ENCODE measurements around the gene MOB3C. TPM values are rescaled to one million over a fixed set of nuclear protein-coding genes. Genes with fewer than 3 reads are reported as not detected.

The MOB3C gene
- polyA plus RNA-seq, 1 donor from 2014 or later, result 0.41 TPM

DNA sequence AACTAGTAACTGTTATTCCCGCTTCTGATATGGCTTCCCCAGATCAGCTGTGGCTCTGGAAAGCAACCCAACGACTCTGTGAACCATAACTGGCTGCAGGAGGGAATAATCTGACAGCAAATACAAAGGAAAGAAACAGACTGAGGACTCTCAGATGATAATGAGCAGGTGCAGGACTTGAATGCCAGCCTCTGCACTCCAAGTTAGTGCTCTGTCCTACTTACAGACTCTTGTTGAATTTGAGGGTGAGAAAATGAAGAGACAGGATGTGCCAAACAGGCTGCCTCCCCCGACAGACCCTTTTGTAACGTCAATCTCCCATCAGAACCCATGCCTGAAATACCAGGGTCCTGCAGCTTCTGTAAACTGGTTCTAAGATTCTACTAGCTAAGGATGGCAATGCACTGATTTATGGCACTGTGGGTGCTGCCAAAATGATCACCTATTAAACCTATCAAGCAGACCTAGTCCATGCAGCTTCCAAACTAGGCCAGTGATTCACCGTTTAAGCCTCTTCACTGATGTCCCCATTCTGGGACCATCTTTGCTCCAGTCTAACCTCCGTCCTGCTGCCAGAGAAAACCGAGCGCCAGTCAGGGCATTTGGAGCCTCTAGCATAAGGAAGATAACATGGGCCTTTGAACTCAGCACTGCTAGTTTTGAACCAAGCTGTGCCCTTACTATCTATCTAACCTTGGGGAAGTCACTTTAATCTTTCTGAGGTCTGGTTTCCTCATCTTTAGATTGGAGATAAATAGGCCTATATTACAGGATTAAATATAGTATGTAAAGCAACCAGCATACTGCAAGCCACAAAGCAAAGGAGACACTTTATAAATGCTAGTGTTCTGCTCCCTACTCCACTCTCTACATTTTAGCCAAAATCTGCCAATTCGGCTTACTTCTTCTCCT, 17.3 kb downstream of the MOB3C start:
- Histone ChIP-seq H3K79me2 (replicated peaks; ENCODE audit: insufficient read depth, low read length) (no peaks in the 10 kb centered on the region), H3K27ac (ENCODE audit: low read length) (no peak overlapping the region), H3K4me2 (ENCODE audit: low read length) (no peak overlapping the region), H3K9ac (ENCODE audit: low read length) (no peak overlapping the region), H3K27me3 (ENCODE audit: insufficient read depth, low read depth, low read length) (no peaks in the 10 kb centered on the region), H3F3A (ENCODE audit: insufficient read depth, low read length, poor library complexity, severe bottlenecking) (no peaks in the 10 kb centered on the region), H3K9me2 (ENCODE audit: insufficient read depth, low read length) (no peaks in the 10 kb centered on the region), H3K4me3 (ENCODE audit: low read length) (no peak overlapping the region), H2AFZ (ENCODE audit: low read depth, low read length) (no peak overlapping the region), H4K20me1 (ENCODE audit: insufficient read depth) (no peaks in the 10 kb centered on the region), H3K9me3 (ENCODE audit: low read length) (no peaks in the 10 kb centered on the region), H3K36me3 (ENCODE audit: insufficient read depth, low read length) (no peaks in the 10 kb centered on the region)
- TF ChIP-seq TAF1 (IDR thresholded peaks at IDR 0.05; ENCODE audit: low read depth) (no peak), EP300 (conservative IDR thresholded peaks at IDR 0.05; ENCODE audit: poor library complexity, severe bottlenecking) (no peak), RAD21 (conservative IDR thresholded peaks at IDR 0.05) (no peak), EZH2 (IDR thresholded peaks at IDR 0.05; ENCODE audit: borderline replicate concordance, insufficient read depth, low read length, poor library complexity, severe bottlenecking) (no peak), SMC3 (conservative IDR thresholded peaks at IDR 0.05; ENCODE audit: poor library complexity) (no peak), MXI1 (conservative IDR thresholded peaks at IDR 0.05; ENCODE audit: poor library complexity, severe bottlenecking) (no peak), POLR2AphosphoS5 (IDR thresholded peaks at IDR 0.05) (no peak)
- TF ChIP-seq, protein P1, sequence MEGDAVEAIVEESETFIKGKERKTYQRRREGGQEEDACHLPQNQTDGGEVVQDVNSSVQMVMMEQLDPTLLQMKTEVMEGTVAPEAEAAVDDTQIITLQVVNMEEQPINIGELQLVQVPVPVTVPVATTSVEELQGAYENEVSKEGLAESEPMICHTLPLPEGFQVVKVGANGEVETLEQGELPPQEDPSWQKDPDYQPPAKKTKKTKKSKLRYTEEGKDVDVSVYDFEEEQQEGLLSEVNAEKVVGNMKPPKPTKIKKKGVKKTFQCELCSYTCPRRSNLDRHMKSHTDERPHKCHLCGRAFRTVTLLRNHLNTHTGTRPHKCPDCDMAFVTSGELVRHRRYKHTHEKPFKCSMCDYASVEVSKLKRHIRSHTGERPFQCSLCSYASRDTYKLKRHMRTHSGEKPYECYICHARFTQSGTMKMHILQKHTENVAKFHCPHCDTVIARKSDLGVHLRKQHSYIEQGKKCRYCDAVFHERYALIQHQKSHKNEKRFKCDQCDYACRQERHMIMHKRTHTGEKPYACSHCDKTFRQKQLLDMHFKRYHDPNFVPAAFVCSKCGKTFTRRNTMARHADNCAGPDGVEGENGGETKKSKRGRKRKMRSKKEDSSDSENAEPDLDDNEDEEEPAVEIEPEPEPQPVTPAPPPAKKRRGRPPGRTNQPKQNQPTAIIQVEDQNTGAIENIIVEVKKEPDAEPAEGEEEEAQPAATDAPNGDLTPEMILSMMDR (IDR thresholded peaks at IDR 0.05; ENCODE audit: poor library complexity, severe bottlenecking), result no peak
- TF ChIP-seq, protein P2, sequence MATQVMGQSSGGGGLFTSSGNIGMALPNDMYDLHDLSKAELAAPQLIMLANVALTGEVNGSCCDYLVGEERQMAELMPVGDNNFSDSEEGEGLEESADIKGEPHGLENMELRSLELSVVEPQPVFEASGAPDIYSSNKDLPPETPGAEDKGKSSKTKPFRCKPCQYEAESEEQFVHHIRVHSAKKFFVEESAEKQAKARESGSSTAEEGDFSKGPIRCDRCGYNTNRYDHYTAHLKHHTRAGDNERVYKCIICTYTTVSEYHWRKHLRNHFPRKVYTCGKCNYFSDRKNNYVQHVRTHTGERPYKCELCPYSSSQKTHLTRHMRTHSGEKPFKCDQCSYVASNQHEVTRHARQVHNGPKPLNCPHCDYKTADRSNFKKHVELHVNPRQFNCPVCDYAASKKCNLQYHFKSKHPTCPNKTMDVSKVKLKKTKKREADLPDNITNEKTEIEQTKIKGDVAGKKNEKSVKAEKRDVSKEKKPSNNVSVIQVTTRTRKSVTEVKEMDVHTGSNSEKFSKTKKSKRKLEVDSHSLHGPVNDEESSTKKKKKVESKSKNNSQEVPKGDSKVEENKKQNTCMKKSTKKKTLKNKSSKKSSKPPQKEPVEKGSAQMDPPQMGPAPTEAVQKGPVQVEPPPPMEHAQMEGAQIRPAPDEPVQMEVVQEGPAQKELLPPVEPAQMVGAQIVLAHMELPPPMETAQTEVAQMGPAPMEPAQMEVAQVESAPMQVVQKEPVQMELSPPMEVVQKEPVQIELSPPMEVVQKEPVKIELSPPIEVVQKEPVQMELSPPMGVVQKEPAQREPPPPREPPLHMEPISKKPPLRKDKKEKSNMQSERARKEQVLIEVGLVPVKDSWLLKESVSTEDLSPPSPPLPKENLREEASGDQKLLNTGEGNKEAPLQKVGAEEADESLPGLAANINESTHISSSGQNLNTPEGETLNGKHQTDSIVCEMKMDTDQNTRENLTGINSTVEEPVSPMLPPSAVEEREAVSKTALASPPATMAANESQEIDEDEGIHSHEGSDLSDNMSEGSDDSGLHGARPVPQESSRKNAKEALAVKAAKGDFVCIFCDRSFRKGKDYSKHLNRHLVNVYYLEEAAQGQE (IDR thresholded peaks at IDR 0.05; ENCODE audit: borderline replicate concordance), result no peak

DNA sequence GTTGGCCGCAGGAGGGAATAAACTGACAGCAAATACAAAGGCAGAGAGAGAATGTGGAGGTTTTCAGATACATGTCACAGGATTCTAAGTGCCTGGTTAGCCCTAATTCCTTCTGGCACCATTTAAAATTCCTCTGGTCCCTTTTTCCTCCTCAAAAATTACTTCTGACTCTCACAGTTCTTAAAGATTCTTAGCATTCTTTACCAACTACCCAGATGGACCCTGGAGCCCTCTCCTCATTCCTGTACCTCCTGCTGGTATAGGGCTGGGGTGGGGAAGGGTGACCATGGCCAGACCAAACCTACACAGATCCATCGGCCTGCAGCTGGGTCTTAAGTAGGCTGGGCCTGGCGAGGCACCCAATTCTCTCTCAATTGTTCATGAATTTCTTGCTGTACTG, 19.8 kb downstream of the MOB3C start:
- H3K4me3 ChIP-seq (ENCODE audit: low read length), result no peak overlapping the region
- no peak overlapping the region for H3K4me2 ChIP-seq (ENCODE audit: low read length)
- no peak overlapping the region for H3K9ac ChIP-seq (ENCODE audit: low read length)
- no peak overlapping the region for H3K27ac ChIP-seq (ENCODE audit: low read length)
- H3K36me3 ChIP-seq (ENCODE audit: insufficient read depth, low read length), result no peaks in the 10 kb centered on the region
- H2AFZ ChIP-seq (ENCODE audit: low read depth, low read length), result no peak overlapping the region
- H3K79me2 ChIP-seq (replicated peaks; ENCODE audit: insufficient read depth, low read length), result no peaks in the 10 kb centered on the region
- no peaks in the 10 kb centered on the region for H3K9me3 ChIP-seq (ENCODE audit: low read length)
- no peaks in the 10 kb centered on the region for H3K27me3 ChIP-seq (ENCODE audit: insufficient read depth, low read depth, low read length)
- H3K9me2 ChIP-seq (ENCODE audit: insufficient read depth, low read length), result no peaks in the 10 kb centered on the region
- no peaks in the 10 kb centered on the region for H3F3A ChIP-seq (ENCODE audit: insufficient read depth, low read length, poor library complexity, severe bottlenecking)
- TF ChIP-seq RAD21 (conservative IDR thresholded peaks at IDR 0.05) (no peak), TAF1 (IDR thresholded peaks at IDR 0.05; ENCODE audit: low read depth) (no peak), EZH2 (IDR thresholded peaks at IDR 0.05; ENCODE audit: borderline replicate concordance, insufficient read depth, low read length, poor library complexity, severe bottlenecking) (no peak), POLR2AphosphoS5 (IDR thresholded peaks at IDR 0.05) (no peak), MXI1 (conservative IDR thresholded peaks at IDR 0.05; ENCODE audit: poor library complexity, severe bottlenecking) (no peak), SMC3 (conservative IDR thresholded peaks at IDR 0.05; ENCODE audit: poor library complexity) (no peak), EP300 (conservative IDR thresholded peaks at IDR 0.05; ENCODE audit: poor library complexity, severe bottlenecking) (no peak)
- TF ChIP-seq, protein P1 (IDR thresholded peaks at IDR 0.05; ENCODE audit: poor library complexity, severe bottlenecking), result no peak
- TF ChIP-seq, protein P2 (IDR thresholded peaks at IDR 0.05; ENCODE audit: borderline replicate concordance), result no peak
- no peaks in the 10 kb centered on the region for H4K20me1 ChIP-seq (ENCODE audit: insufficient read depth)

Measured in neural cell (in vitro differentiated cells).